ENCODE measurements around the gene CALML3.

CALML3 gene

DNA sequence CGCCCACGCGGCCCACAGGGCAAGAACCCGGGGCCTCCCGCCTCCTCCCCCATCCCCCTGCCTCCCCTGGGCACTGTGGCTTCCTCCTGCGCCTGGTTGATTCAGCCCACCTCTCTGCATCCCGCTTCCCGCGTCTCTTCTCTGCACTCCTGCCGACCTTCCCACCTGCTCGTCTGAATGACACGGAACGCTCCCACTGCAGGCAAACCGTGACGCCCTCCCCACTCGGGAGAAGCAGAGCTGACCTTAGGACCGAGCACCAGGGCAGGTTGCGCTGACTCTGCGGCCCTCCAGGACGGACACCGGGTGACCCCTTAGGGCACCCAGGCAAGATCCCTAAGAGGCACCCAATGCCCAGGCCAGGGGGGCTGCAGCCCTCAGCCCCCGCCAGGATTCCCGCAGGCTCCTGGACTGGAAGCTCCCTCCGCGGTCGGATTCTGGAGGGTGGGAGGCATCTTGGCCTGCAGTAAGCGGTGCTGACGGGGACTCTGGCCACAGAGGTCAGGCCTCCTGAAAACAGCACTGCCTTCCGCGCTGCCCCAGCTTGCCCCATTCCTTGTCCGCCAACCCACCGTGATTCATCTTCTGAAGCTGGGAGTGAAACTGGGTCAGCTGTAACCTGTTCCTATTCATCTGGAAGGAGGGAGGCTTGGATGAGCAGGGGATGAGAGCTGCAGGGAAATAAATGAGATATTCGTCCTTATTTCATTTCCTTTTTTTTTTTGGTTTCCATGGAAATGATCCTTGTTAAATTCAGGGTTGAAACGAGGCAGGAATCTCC, 990 bp downstream of the CALML3 start:
- Histone ChIP-seq H3K36me3 (replicated peaks; ENCODE audit: low read depth, low read length) (no peaks in the 10 kb centered on the region), H3K27me3 (ENCODE audit: low read depth, low read length) (no peaks in the 10 kb centered on the region), H3K4me3 (ENCODE audit: low read length) (no peak overlapping the region), H2AFZ (ENCODE audit: low read depth, low read length) (no peak overlapping the region), H3K9me3 (ENCODE audit: insufficient read depth, low read length) (no peaks in the 10 kb centered on the region), H4K20me1 (ENCODE audit: insufficient read depth, low read length) (no peaks in the 10 kb centered on the region), H3K4me1 (ENCODE audit: low read length) (no peaks in the 10 kb centered on the region), H3K79me2 (ENCODE audit: low read length) (no peaks in the 10 kb centered on the region), H3K9ac (ENCODE audit: low read length) (no peak overlapping the region), H3K4me2 (ENCODE audit: low read length) (no peak overlapping the region), H3K27ac (ENCODE audit: low read length) (no peak overlapping the region)
- TF ChIP-seq, protein P1, sequence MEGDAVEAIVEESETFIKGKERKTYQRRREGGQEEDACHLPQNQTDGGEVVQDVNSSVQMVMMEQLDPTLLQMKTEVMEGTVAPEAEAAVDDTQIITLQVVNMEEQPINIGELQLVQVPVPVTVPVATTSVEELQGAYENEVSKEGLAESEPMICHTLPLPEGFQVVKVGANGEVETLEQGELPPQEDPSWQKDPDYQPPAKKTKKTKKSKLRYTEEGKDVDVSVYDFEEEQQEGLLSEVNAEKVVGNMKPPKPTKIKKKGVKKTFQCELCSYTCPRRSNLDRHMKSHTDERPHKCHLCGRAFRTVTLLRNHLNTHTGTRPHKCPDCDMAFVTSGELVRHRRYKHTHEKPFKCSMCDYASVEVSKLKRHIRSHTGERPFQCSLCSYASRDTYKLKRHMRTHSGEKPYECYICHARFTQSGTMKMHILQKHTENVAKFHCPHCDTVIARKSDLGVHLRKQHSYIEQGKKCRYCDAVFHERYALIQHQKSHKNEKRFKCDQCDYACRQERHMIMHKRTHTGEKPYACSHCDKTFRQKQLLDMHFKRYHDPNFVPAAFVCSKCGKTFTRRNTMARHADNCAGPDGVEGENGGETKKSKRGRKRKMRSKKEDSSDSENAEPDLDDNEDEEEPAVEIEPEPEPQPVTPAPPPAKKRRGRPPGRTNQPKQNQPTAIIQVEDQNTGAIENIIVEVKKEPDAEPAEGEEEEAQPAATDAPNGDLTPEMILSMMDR (IDR thresholded peaks at IDR 0.05; ENCODE audit: low read depth, low read length): no peak
- no peak for TF ChIP-seq EZH2phosphoT487 (IDR thresholded peaks at IDR 0.05; ENCODE audit: low read depth)

DNA sequence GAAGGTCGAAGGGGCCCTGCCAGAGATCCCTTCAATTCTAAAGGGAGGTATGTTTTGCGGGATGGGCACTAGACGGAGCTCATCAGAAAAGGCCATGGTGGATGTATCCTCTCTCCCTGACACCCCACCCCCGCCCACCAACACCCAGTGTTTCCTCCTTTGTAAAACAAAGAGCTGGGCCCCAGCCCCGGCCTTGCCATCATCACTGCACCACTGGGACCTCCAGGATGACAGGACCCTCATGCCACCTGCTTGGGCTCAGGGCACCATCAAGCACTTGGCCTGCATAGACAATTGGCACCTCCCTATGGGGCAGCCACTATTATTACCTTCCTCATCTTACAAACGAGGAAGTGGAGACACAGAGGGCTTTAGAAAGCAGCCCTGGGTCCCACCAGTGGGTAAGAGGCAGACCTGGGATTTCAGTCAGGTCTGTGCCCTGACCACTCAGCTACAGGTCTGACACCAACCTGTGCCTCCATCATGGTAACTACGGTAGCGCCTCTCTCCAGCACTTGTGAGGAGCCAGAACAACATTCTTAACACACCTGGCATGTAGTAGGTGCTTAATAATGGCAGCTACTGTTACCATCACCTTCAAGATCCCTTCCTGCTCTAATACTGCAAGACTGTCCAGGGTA, 2.0 kb downstream of the CALML3 start:
- Histone ChIP-seq H3K4me2 (ENCODE audit: low read length) (no peak overlapping the region), H3K27me3 (ENCODE audit: low read depth, low read length) (no peaks in the 10 kb centered on the region), H3K9me3 (ENCODE audit: insufficient read depth, low read length) (no peaks in the 10 kb centered on the region), H3K79me2 (ENCODE audit: low read length) (no peaks in the 10 kb centered on the region), H3K36me3 (replicated peaks; ENCODE audit: low read depth, low read length) (no peaks in the 10 kb centered on the region), H3K4me3 (ENCODE audit: low read length) (no peak overlapping the region), H4K20me1 (ENCODE audit: insufficient read depth, low read length) (no peaks in the 10 kb centered on the region), H3K4me1 (ENCODE audit: low read length) (no peaks in the 10 kb centered on the region), H3K27ac (ENCODE audit: low read length) (no peak overlapping the region), H3K9ac (ENCODE audit: low read length) (no peak overlapping the region), H2AFZ (ENCODE audit: low read depth, low read length) (no peak overlapping the region)
- no peak for TF ChIP-seq EZH2phosphoT487 (IDR thresholded peaks at IDR 0.05; ENCODE audit: low read depth)
- TF ChIP-seq, protein P1 (IDR thresholded peaks at IDR 0.05; ENCODE audit: low read depth, low read length): no peak

- H3K4me2 ChIP-seq (ENCODE audit: low read length): no peak overlapping the region
Measured at GRCh38 chr10:5527332-5528200, 2.8 kb downstream of the CALML3 start.

More at GRCh38 chr10:5527332-5528200, 2.8 kb downstream of the CALML3 start:
- H3K4me3 ChIP-seq (ENCODE audit: low read length): no peak overlapping the region
- no peak overlapping the region for H3K9ac ChIP-seq (ENCODE audit: low read length)
- no peak overlapping the region for H3K27ac ChIP-seq (ENCODE audit: low read length)
- no peaks in the 10 kb centered on the region for H4K20me1 ChIP-seq (ENCODE audit: insufficient read depth, low read length)
- H2AFZ ChIP-seq (ENCODE audit: low read depth, low read length): no peak overlapping the region
- TF ChIP-seq, protein P1 (IDR thresholded peaks at IDR 0.05; ENCODE audit: low read depth, low read length): no peak
- TF ChIP-seq EZH2phosphoT487 (IDR thresholded peaks at IDR 0.05; ENCODE audit: low read depth): no peak
- H3K9me3 ChIP-seq (ENCODE audit: insufficient read depth, low read length): no peaks in the 10 kb centered on the region
- no peaks in the 10 kb centered on the region for H3K4me1 ChIP-seq (ENCODE audit: low read length)
- H3K27me3 ChIP-seq (ENCODE audit: low read depth, low read length): no peaks in the 10 kb centered on the region
- H3K36me3 ChIP-seq (replicated peaks; ENCODE audit: low read depth, low read length): no peaks in the 10 kb centered on the region
- no peaks in the 10 kb centered on the region for H3K79me2 ChIP-seq (ENCODE audit: low read length)

Data from OCI-LY3 (cell line).